Activated CD4-positive, alpha-beta T cell treated with anti-CD3 and anti-CD28 coated beads, Interleukin-2, Interleukin-4, amounts not matched to agents 100 ng/mL and 50 ng/mL, durations not matched to agents 16 hours and 8 hours (primary cell): ENCODE measurements around the gene TMC6.
"Not testable (repeated sequence)": the region's sequence is repeated elsewhere in the genome, so short reads cannot be mapped to it uniquely, and the experiment has no call there.

Source experiments
- DNase-seq: peaks from one replicate; pipeline ENCODE4 v3.0.0-alpha.2; 2020; ENCODE audit warnings: low spot score

The TMC6 gene

GRCh38 chr17:78124081-78124835, 4.3 kb downstream of the TMC6 start:
- DNase-seq, result no peak

GRCh38 chr17:78123258-78123929, 5.2 kb downstream of the TMC6 start:
- no peak for DNase-seq

- no peak for DNase-seq
These were observed 5.7 kb downstream of the TMC6 start for GRCh38 chr17:78122931-78123249.

DNA sequence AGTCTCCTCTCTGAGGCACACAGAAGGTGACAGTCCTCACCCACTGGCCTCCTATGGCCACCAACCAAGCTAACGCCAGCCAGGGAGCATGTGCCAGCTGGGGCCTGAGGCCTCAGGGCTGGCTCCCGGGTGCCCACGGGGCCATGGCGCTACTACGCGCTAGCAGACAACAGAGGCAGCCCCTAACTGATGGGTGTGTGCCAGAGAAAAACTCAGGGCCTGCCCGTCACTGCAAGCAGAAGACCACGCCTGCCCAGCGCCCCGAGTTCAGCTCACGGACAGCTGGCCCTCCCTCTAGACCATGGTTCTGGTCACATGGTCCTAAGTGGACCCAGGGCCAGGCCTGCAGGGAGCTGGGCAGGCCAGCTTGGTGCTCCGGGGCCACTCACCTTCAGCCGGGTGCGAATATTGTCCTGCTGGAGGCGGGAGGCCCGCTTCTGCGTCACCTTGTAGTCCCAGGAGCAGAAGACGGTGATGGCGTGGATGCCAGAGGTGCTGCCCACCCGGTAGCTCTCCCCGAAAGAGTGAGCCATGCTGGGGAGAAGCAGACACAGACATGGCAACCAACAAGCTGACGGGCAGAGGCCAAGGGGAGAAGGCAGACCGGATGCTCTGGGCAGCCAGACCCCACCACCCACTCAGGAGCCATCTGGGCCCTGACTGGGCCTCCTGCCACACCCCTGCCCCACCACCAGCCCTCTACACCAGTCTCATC, 6.2 kb downstream of the TMC6 start:
- no peak for DNase-seq

DNA sequence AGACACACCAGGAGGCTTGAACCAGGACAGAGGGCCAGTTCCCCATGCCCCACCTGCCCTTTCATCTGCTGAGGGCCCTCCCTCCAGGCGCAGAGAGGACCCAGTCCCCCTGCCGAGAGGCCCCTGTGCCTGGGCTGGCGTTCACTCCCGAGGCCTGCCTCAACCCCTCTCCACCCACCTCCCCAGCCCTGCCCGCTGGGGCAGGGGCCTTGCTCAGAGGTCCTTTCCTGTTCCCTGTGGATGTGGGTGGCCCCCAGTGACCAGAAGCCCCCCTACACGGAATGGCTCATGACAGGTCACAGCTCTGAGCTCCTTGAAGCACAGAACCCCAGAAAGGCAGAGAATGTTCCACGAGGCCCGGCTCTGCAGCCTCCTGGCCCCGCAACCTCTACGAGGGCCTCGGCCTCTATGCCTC, 6.7 kb downstream of the TMC6 start:
- no peak for DNase-seq

- peak; percentile 71 for DNase-seq
These were observed 7.4 kb downstream of the TMC6 start for GRCh38 chr17:78120971-78121800.

DNA sequence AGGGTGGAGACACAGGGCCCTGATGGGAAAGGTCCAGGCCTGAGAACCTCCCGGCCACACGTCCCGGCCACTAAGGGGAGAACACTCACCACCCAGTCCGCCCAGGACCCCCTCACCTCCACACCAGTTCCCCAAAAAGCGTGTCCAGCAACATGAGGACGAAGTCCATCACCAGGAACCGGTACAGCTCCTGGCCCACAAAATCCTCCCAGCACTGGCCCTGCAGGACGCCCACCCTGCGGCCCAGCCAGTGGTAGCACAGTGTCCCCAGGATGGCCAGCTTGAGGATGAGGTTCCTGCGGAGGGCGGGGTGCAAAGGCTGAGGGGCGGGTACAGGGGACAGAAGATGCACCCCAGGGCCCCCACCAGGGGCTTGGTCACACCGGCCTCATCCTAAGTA, 8.0 kb downstream of the TMC6 start:
- DNase-seq, result no peak

DNA sequence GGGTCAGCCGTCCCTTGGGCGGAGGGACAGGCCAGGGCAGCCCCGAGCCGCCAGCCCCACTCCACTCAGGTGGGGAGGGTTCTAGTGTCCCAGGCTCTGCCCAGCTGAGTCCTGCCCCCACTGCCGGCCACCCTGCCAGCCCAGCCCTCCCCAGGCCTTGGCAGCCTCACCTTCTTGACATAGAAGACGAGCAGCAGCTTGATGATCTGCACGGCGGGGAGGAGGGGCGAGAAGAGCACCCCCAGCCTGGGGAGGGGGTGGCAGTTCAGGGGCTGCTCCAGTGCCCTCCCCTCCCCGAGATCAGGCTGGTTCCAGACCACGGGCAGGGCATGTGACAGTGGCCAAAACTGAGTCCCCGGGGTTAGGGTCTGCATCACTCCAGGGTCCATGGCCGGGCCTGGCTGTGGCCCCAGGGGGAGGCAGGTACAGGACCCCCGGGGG, 9.7 kb downstream of the TMC6 start:
- no peak for DNase-seq

- DNase-seq, result no peak
These were observed 11.3 kb downstream of the TMC6 start for GRCh38 chr17:78117027-78117981.

DNA sequence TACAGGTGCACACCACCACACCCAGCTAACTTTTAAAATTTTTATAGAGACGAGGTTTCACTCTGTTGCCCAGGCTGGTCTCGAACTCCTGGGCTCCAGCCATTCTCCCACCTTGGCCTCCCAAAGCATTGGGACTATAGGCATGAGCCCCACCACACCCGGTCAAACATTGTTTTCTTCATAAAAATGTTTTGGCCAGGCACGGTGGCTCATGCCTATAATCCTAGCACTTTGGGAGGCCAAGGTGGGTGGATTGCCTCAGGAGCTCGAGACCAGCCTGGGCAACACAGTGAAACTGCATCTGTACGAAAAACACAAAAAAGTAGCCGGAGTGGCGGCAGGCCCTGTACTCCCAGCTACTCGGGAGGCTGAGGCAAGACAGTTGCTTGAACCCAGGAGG, 12.1 kb downstream of the TMC6 start:
- DNase-seq, result no peak

DNA sequence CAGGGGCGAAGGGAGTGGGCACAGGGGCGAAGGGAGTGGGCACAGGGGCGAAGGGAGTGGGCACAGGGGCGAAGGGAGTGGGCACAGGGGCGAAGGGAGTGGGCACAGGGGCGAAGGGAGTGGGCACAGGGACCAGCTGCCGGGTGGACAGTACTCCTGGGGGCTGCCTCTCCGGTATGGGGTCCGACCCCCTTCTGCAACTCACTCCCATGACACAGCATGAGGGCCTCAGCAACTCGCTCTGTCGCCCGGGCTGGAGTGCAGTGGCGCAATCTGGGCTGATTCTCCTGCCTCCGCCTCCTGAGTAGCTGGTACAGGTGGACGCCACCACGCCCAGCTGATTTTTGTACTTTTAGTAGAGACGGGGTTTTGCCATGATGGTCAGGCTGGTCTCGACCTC, 12.8 kb downstream of the TMC6 start:
- DNase-seq, result not testable (repeated sequence)

DNA sequence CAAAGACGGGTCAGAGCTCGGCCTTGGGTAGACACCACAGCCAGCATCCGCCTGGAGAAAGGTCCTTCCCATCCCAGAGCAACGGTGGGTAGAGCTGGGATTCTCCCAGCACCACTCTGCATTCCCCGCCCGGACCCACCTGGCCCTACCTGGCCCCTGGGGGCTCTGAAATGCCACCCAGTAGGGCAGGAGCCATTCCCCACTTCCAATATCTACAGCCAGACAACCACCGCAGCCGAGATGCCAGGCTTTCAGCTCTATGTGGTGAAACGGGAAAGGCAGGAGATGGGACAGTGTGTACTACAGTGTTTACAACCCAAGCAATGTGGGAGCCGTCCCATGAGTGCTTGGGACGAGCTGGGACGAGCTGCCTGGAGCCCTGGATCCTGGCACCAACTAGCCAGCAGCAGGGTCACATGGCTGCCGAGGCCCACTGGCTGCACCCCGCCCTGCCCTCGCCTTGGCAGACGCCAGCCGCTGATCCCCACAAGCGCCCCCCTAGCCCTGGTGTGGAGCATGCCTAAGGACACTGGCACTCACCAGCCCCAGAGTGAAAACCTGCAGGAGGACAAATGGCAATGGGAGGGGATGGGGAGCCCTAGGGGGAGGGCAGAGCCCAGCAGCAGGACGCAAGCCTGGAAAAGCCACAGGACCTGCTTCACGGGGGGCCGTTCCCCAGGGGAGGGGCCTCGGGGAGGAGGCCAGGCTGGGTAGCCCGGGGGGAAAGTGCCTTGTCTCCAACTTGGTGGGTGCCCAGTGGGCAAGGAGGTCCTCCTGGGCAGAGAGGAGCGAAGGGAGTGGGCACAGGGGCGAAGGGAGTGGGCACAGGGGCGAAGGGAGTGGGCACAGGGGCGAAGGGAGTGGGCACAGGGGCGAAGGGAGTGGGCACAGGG, 13.5 kb downstream of the TMC6 start:
- DNase-seq, result no peak

GRCh38 chr17:78113804-78114785, 14.5 kb downstream of the TMC6 start:
- peak; percentile 80 for DNase-seq

DNA sequence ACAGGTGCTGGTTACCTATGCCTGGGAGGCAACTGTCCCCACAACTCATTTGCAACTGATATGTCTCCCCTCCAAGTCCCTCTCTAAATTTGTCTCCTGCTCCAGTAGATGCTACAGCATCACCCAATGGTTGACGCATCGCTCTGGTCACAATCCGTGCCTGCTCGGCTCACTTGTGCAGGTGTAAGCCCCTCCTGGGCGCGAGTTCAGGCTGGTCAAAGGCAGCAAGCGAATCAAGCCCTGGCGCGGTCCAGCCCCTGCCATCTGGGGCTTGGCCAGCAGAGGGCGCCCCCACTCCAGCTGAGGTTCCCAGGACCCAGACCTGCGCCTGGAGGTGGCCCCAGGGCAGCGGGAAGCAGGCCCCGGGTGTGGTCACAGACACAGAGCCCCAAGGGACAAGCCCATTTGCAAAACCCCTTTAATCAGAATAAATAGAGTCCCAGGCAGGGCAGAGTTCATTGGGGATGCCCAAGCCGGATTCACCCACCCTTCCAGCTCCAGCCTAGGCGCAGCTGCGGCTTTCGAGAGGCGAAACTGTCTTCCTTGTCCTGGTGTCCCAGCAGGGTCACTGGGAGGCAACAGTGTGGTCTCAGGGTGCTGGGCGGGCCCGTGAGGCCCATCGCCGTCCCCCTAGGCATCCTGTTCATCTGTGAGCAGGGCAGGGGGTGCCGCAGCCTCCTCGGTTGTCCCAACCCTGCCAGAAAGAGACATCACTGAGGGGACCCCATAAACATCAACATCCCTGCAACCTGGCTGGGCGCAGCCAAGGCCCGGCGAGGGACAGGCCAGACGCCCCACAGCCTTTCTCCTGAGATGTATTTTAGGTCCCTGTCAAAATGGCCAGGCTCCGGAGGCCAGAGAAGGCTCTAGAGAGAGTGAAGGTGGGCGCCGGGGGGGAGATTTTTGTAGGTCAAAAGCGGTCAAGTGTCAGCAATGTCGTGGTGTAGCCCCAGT, 15.8 kb downstream of the TMC6 start:
- DNase-seq, result peak; percentile 77

DNA sequence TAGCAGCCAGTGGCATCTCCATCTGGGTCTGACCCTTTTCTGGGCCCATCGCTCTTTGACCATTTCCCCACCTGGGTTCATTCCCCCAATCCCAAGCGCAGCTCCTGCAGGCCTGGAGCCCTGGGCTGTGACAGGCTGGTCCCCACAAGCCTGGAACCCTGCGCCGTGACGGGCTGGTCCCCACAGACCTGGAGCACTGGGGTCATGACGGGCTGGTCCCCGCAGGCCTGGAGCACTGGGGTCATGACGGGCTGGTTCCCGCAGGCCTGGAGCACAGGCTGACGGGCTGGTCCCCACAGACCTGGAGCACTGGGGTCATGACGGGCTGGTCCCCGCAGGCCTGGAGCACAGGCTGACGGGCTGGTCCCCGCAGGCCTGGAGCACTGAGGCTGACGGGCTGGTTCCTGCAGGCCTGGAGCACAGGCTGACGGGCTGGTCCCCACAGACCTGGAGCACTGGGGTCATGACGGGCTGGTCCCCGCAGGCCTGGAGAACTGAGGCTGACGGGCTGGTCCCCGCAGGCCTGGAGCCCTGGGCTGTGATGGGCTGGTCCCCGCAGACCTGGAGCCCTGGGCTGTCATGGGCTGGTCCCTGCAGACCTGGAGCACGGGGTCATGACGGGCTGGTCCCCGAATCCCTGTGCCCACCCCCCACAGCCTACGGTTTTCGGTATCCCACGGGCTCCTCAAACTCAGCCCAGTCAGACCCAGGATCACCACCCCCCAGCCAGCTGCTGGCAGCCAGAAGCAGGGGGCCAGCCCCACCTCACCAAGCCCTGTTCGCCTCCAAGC, 16.6 kb downstream of the TMC6 start:
- no peak for DNase-seq

- DNase-seq, result no peak
These were observed 17.4 kb downstream of the TMC6 start for GRCh38 chr17:78111016-78111726.
